GM12878 (cell line): ENCODE data around the gene TMEM163. TPM values are rescaled to one million over a fixed set of nuclear protein-coding genes. Genes with fewer than 3 reads are reported as not detected.

Experiments
- ATAC-seq: fragments of 200-7000 bp; cut with Tn5 transposase; 3 replicates; pipeline ENCODE4 v1.9.1; 2020; ENCODE audit warnings: mild to moderate bottlenecking, moderate library complexity
- BruUV-seq: library from RNA; stranded (reverse); fragments of 400-500 nt; replicated peaks from 2 replicates; lab custom pipeline; 2021; lab: Mats Ljungman, UMichigan
- CTCF ChIA-PET: fragments of 300-600 bp; sonication (Branson Sonifier 250); formaldehyde crosslinking; extraction: SDS; loops from one replicate; lab custom pipeline; 2021; ENCODE audit warnings: inconsistent platforms; lab: Yijun Ruan, JAX
- POLR2A ChIA-PET: fragments of 350-600 bp; formaldehyde crosslinking; extraction: SDS; loops from one replicate; lab custom pipeline; 2021; ENCODE audit warnings: inconsistent platforms; lab: Charles Lee
- RAD21 ChIA-PET: fragments of 300-600 bp; sonication (Branson Sonifier 250); formaldehyde crosslinking; loops from one replicate; lab custom pipeline; 2023; ENCODE audit warnings: antibody characterized with exemption; ENCODE audit not compliant: unreplicated experiment; lab: Charles Lee
- SMC1A ChIA-PET: fragments of 300-600 bp; sonication (Branson Sonifier 250); formaldehyde crosslinking; loops from one replicate; lab custom pipeline; 2023; ENCODE audit not compliant: unreplicated experiment, uncharacterized antibody; lab: Charles Lee
- DNase-seq: peaks from one replicate; pipeline ENCODE4 v3.0.0-alpha.2; 2011; ENCODE audit warnings: low read depth, low spot score
- FAIRE-seq: peaks from 3 replicates; lab custom pipeline; 2011; peaks lifted over from hg19 to GRCh38; lab: Jason Lieb, UNC
- H2AFZ ChIP-seq: 2 replicates; pipeline ENCODE4 v1.6.0; 2011; ENCODE audit warnings: low read depth, low read length, control low read depth; ENCODE audit not compliant: control insufficient read depth
- H3K27ac ChIP-seq: 2 replicates; pipeline ENCODE4 v1.5.1; 2011; ENCODE audit warnings: control low read depth; ENCODE audit not compliant: control insufficient read depth, insufficient read depth
- H3K27me3 ChIP-seq, 2 experiments: replicated peaks in 1 of 2; 2 replicates each; pipeline versions ENCODE4 v1.6.0 to v1.6.1; 2011; ENCODE audit warnings: low read length in 1 of 2; ENCODE audit not compliant: control insufficient read depth in 2 of 2, insufficient read depth in 2 of 2
- H3K36me3 ChIP-seq, 2 experiments: 2 replicates each; pipeline ENCODE4 v1.5.1; 2011; ENCODE audit warnings: low read length in 1 of 2; ENCODE audit not compliant: control insufficient read depth in 2 of 2, insufficient read depth in 2 of 2
- H3K4me1 ChIP-seq: 2 replicates; pipeline ENCODE4 v1.6.1; 2011; ENCODE audit warnings: mild to moderate bottlenecking, low read length, moderate library complexity, mixed read lengths; ENCODE audit not compliant: control insufficient read depth, insufficient read depth
- H3K4me2 ChIP-seq: 2 replicates; pipeline ENCODE4 v1.6.0; 2011; ENCODE audit warnings: control low read depth; ENCODE audit not compliant: control insufficient read depth, insufficient read depth
- H3K4me3 ChIP-seq: fragments of 200-600 bp; sonication (generic); 2 replicates; pipeline ENCODE4 v1.5.1; 2016
- H3K79me2 ChIP-seq: 2 replicates; pipeline ENCODE4 v1.6.0; 2011; ENCODE audit warnings: low read length; ENCODE audit not compliant: control insufficient read depth, insufficient read depth
- H3K9ac ChIP-seq: 2 replicates; pipeline ENCODE4 v1.8.0; 2011; ENCODE audit warnings: low read length, control low read depth, mixed read lengths; ENCODE audit not compliant: control insufficient read depth, insufficient read depth
- H3K9me3 ChIP-seq: replicated peaks from 3 replicates; pipeline ENCODE4 v1.5.1; 2011; ENCODE audit warnings: mild to moderate bottlenecking, low read length; ENCODE audit not compliant: control insufficient read depth, insufficient read depth
- H4K20me1 ChIP-seq: 2 replicates; pipeline ENCODE4 v1.6.0; 2011; ENCODE audit not compliant: control insufficient read depth, insufficient read depth
- CEBPB ChIP-seq, 2 experiments: fragments of 150-350 bp in 1 of 2; IDR thresholded peaks; 2 replicates each; pipeline ENCODE4 v1.6.1; 2012 to 2014; ENCODE audit warnings: low read depth in 2 of 2, low read length in 2 of 2, borderline replicate concordance in 1 of 2, inconsistent platforms in 1 of 2
- JUNB ChIP-seq: IDR thresholded peaks from 2 replicates; pipeline ENCODE4 v1.6.1; 2016; ENCODE audit warnings: antibody characterized with exemption, mild to moderate bottlenecking
- SREBF1 ChIP-seq: IDR thresholded peaks from 2 replicates; pipeline ENCODE4 v1.6.1; 2012; ENCODE audit warnings: mild to moderate bottlenecking, low read length
- WRNIP1 ChIP-seq: IDR thresholded peaks from 2 replicates; pipeline ENCODE4 v1.6.1; 2011; ENCODE audit warnings: low read depth, low read length, improper control_type of control experiment, borderline replicate concordance
- ZNF274 ChIP-seq: IDR thresholded peaks from one replicate; pipeline ENCODE4 v1.8.0; 2011; ENCODE audit not compliant: insufficient read length, insufficient read depth
- WGBS: methylation state at CpG from one replicate; pipeline ENCODE4 v1.1.6; 2016; ENCODE audit warnings: low lambda C conversion rate; ENCODE audit not compliant: insufficient replicate concordance, insufficient coverage; ENCODE audit errors: missing lambda C conversion rate; 5-methylcytosine and 5-hydroxymethylcytosine counted together
- in situ Hi-C: fragments of 300-500 bp; cut with MboI; formaldehyde crosslinking; loops from 9 replicates; pipeline ENCODE4 v1.14.3; 2018; ENCODE audit warnings: mixed read lengths
- intact Hi-C: fragments of 100-400 bp; cut with micrococcal nuclease; formaldehyde crosslinking; loops from one replicate; pipeline ENCODE4 v1.14.2; 2022; ENCODE audit not compliant: unreplicated experiment
- polyA plus RNA-seq, 11 experiments: library from polyadenylated mRNA; depleted of rRNA in 4 of 11; unstranded in 6 of 11; stranded (reverse) in 5 of 11; fragments of >200 nt; fragmentation: Nextera tagmentation in 4 of 11; fragmentation: Illumina TruSeq in 1 of 11; extraction: Ambion mirVana in 4 of 11; extraction: Trizol in 1 of 11; gene quantifications; 1 replicate in 1 of 11; 2 replicates in 10 of 11; pipeline versions ENCODE4 v1.2.1 to v1.2.3, GENCODE V29; 2011 to 2016; ENCODE audit warnings: inconsistent platforms in 2 of 11, missing spikeins in 2 of 11, low read depth in 1 of 11
- total RNA-seq, 4 experiments: library from RNA; depleted of rRNA in 3 of 4; stranded (reverse); fragments of >200 nt in 3 of 4; fragmentation: Illumina TruSeq in 1 of 4; extraction: Trizol in 1 of 4; gene quantifications; 2 replicates each; pipeline versions ENCODE4 v1.2.1 to v1.2.3, GENCODE V29; 2013 to 2021
- TF ChIP-seq, protein P1 (sequence below): IDR thresholded peaks from 2 replicates; pipeline ENCODE4 v1.6.1; 2011; ENCODE audit warnings: low read depth, low read length, improper control_type of control experiment, borderline replicate concordance

The TMEM163 gene
- total and polyA plus RNA-seq, 10 of the 15 experiments (the other 5 are each of a cell fraction or from before 2014, with no cell fraction given) = 0.05 to 0.11 (median 0.07) TPM; not detected in 4

DNA sequence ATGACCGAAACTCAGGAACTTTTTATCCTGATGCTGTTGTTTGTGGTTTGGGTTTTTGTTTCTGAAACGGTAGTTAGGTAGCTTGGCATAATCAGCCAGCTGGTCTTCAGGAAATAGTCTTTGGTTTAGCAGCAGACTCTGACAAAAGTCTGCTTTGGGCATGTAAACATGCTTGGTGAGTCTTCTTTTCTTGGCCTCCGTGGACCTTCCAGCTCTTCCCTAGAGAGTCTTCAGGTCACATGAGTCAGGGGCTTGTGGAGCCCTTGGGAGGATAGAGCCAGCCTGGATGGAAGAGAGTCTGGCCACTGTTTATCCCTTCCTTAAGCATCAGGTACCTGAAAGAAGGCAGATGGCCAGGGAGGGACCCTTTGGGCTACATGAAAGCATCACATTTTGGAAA, 310.4 kb downstream of the TMEM163 start:
- Histone ChIP-seq H4K20me1 (no peaks in the 10 kb centered on the region), H3K9ac (no peak overlapping the region), H3K4me3 (no peak overlapping the region), H3K79me2 (no peaks in the 10 kb centered on the region; the same call in 1 of the 2 replicates), H3K4me2 (no peak overlapping the region), H3K27ac (no peak overlapping the region), H2AFZ (no peak overlapping the region), H3K27me3 (no peaks in the 10 kb centered on the region), H3K4me1 (peaks cover 34% of the 10 kb centered on the region), H3K36me3 (peaks cover 14 to 24% of the 10 kb centered on the region in 2 experiments; a peak in 3 of 4 replicates), H3K9me3 (no peaks in the 10 kb centered on the region)
- no TSS peak for BruUV-seq
- TF ChIP-seq JUNB = no peak
- no peak for TF ChIP-seq CEBPB (IDR thresholded peaks at IDR 0.05; ENCODE audit: borderline replicate concordance in 1 of 2, low read depth in 2 of 2, low read length in 2 of 2)
- no peak for TF ChIP-seq ZNF274
- no peak for TF ChIP-seq SREBF1
- TF ChIP-seq WRNIP1 = no peak
- TF ChIP-seq, protein P1, sequence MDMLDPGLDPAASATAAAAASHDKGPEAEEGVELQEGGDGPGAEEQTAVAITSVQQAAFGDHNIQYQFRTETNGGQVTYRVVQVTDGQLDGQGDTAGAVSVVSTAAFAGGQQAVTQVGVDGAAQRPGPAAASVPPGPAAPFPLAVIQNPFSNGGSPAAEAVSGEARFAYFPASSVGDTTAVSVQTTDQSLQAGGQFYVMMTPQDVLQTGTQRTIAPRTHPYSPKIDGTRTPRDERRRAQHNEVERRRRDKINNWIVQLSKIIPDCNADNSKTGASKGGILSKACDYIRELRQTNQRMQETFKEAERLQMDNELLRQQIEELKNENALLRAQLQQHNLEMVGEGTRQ = no peak
- in situ Hi-C loops = no loop called here
- ChIA-PET POLR2A (no interaction called here), SMC1A (interaction anchor here (1.0 to 1.8 kb wide), 5 partner anchors 81 to 290 kb away, joined by 3 to 9 read pairs (median 3); no protein-coding TSS in a partner anchor), CTCF (interaction anchor here (0.9 to 1.4 kb wide), 3 partner anchors 193 to 522 kb away, joined by 3 to 5 read pairs (median 4); no protein-coding TSS in a partner anchor), RAD21 (interaction anchor here (0.9 to 2.1 kb wide), 2 partner anchors 133 to 290 kb away, joined by 3 to 10 read pairs; no protein-coding TSS in a partner anchor)
- 70% methylated on average over 3 of the region's 3 CpGs for WGBS
- no peak for ATAC-seq
- no peak for DNase-seq
- FAIRE-seq = no peak
- intact Hi-C loops = no loop called here
